Esophagus squamous epithelium (tissue), 5 donors: ENCODE data around the gene RUNX1. TPM values are rescaled to one million over a fixed set of nuclear protein-coding genes. Genes with fewer than 3 reads are reported as not detected.

Experiments
- DNase-seq: peaks from one replicate; lab custom pipeline; 2025; lab: John Stamatoyannopoulos, UW
- H3K27ac ChIP-seq, 4 donors: fragments of 200-600 bp; sonication (generic); one replicate each; pipeline ENCODE4 v1.5.1; 2016 to 2019; ENCODE audit warnings: mild to moderate bottlenecking in 1 of 4
- H3K27me3 ChIP-seq, 4 donors: fragments of 200-600 bp; sonication (generic); 1 replicate in 3 of 4; 2 replicates in 1 of 4; pipeline versions ENCODE4 v1.5.1 to v1.6.0; 2017 to 2021; ENCODE audit warnings: antibody characterized with exemption in 1 of 4
- H3K36me3 ChIP-seq, 3 donors: fragments of 200-600 bp; sonication (generic); one replicate each; pipeline ENCODE4 v1.5.1; 2016 to 2019
- H3K4me1 ChIP-seq, 3 donors: fragments of 200-600 bp; sonication (generic); one replicate each; pipeline ENCODE4 v1.5.1; 2017 to 2019
- H3K4me3 ChIP-seq, 4 donors: fragments of 200-600 bp; sonication (generic); 1 replicate in 3 of 4; 2 replicates in 1 of 4; pipeline ENCODE4 v1.5.1; 2016 to 2019; ENCODE audit warnings: mild to moderate bottlenecking in 2 of 4, moderate library complexity in 1 of 4
- H3K9me3 ChIP-seq, 3 donors: fragments of 200-600 bp; sonication (generic); one replicate each; pipeline ENCODE4 v1.5.1; 2016 to 2019
- CTCF ChIP-seq, 6 experiments: fragments of 450-650 bp in 4 of 6; fragments of 200-600 bp in 2 of 6; sonication (generic) in 2 of 6; IDR thresholded peaks; one replicate each; pipeline ENCODE4 v1.5.1; 2016 to 2019; ENCODE audit warnings: antibody characterized with exemption in 6 of 6, mild to moderate bottlenecking in 4 of 6, moderate library complexity in 4 of 6
- POLR2A ChIP-seq, 4 donors: fragments of 450-650 bp; IDR thresholded peaks; one replicate each; pipeline ENCODE4 v1.6.1; 2017; ENCODE audit warnings: antibody characterized with exemption in 4 of 4, mild to moderate bottlenecking in 4 of 4, moderate library complexity in 3 of 4
- WGBS, 2 donors: methylation state at CpG; one replicate each; pipeline ENCODE4 v1.1.5; 2018; 5-methylcytosine and 5-hydroxymethylcytosine counted together
- intact Hi-C: fragments of 100-400 bp; cut with DNase I; formaldehyde crosslinking; loops from one replicate; pipeline ENCODE4 v1.15.0; 2022
- total RNA-seq, 4 donors: library from RNA; depleted of rRNA; stranded (reverse); fragments of >200 nt; gene quantifications; one replicate each; pipeline ENCODE4 v1.1.0, GENCODE V29; 2016
- donor health status: DM: yes; HTN: yes; CAD: no.

Gene RUNX1
- total RNA-seq, 4 donors from 2014 or later: 8.2 to 25.4 (median 18.3) TPM

GRCh38 chr21:34986561-34987500 is 62.3 kb downstream of the RUNX1 start:
- Histone ChIP-seq H3K9me3 (no peaks in the 10 kb centered on the region), H3K27me3 (peaks cover 0 to 8% (median 0%) of the 10 kb centered on the region in 4 donors), H3K27ac (peak overlapping the region in 3 of 4 donors; percentile 1 to 47 (median 4)), H3K36me3 (no peaks in the 10 kb centered on the region), H3K4me3 (no peak overlapping the region), H3K4me1 (peaks cover 0 to 34% (median 0%) of the 10 kb centered on the region in 3 donors)
- WGBS, 2 donors: 44 to 54% methylated on average over 11 to 16 of the region's 16 CpGs
- TF ChIP-seq CTCF (IDR thresholded peaks at IDR 0.05) (no peak), POLR2A (IDR thresholded peaks at IDR 0.05) (no peak)
- intact Hi-C loops: no loop called here
- no peak for DNase-seq

- Histone ChIP-seq H3K4me3 (no peak overlapping the region), H3K36me3 (no peaks in the 10 kb centered on the region), H3K9me3 (no peaks in the 10 kb centered on the region), H3K27ac (no peak overlapping the region), H3K4me1 (peaks cover 0 to 32% (median 0%) of the 10 kb centered on the region in 3 donors), H3K27me3 (peaks cover 0 to 8% (median 0%) of the 10 kb centered on the region in 4 donors)
- intact Hi-C loops: no loop called here
- no peak for DNase-seq
- TF ChIP-seq POLR2A (IDR thresholded peaks at IDR 0.05): no peak
- WGBS, 2 donors: 60% methylated on average over 3 of the region's 3 CpGs
Measured at GRCh38 chr21:34984356-34985058, 64.6 kb downstream of the RUNX1 start.

GRCh38 chr21:34983680-34984086 is 65.4 kb downstream of the RUNX1 start:
- intact Hi-C loops: no loop called here
- no peak for TF ChIP-seq POLR2A (IDR thresholded peaks at IDR 0.05)
- TF ChIP-seq CTCF (IDR thresholded peaks at IDR 0.05): no peak
- H3K9me3 ChIP-seq: no peaks in the 10 kb centered on the region
- no peak for DNase-seq
- H3K36me3 ChIP-seq: no peaks in the 10 kb centered on the region
- H3K27me3 ChIP-seq: peaks cover 0 to 8% (median 0%) of the 10 kb centered on the region in 4 donors
- H3K4me3 ChIP-seq: no peak overlapping the region
- H3K27ac ChIP-seq: peak overlapping the region in 1 of 4 donors; percentile 15
- peaks cover 0 to 32% (median 0%) of the 10 kb centered on the region in 3 donors for H3K4me1 ChIP-seq

GRCh38 chr21:34981791-34982190 is 67.3 kb downstream of the RUNX1 start:
- no peaks in the 10 kb centered on the region for H3K9me3 ChIP-seq
- H3K27ac ChIP-seq: no peak overlapping the region
- DNase-seq: no peak
- no peaks in the 10 kb centered on the region for H3K36me3 ChIP-seq
- 82 to 88% methylated on average over 7 of the region's 7 CpGs for WGBS, 2 donors
- intact Hi-C loops: no loop called here
- TF ChIP-seq CTCF (IDR thresholded peaks at IDR 0.05) (no peak), POLR2A (IDR thresholded peaks at IDR 0.05) (no peak)
- H3K27me3 ChIP-seq: no peaks in the 10 kb centered on the region
- no peak overlapping the region for H3K4me3 ChIP-seq
- peaks cover 0 to 24% (median 0%) of the 10 kb centered on the region in 3 donors for H3K4me1 ChIP-seq

GRCh38 chr21:34980423-34981115 is 68.5 kb downstream of the RUNX1 start:
- Histone ChIP-seq H3K4me1 (peaks cover 0 to 16% (median 0%) of the 10 kb centered on the region in 3 donors), H3K36me3 (no peaks in the 10 kb centered on the region), H3K4me3 (no peak overlapping the region), H3K9me3 (no peaks in the 10 kb centered on the region), H3K27ac (no peak overlapping the region), H3K27me3 (no peaks in the 10 kb centered on the region)
- 70 to 86% methylated on average over 8 of the region's 8 CpGs for WGBS, 2 donors
- intact Hi-C loops: no loop called here
- TF ChIP-seq POLR2A (IDR thresholded peaks at IDR 0.05) (no peak), CTCF (IDR thresholded peaks at IDR 0.05) (no peak)
- no peak for DNase-seq
